Activated CD4-positive, alpha-beta T cell treated with anti-CD3 and anti-CD28 coated beads, Interleukin-2, amount 50 U/mL, for 48 hours (primary cell): ENCODE results near the gene PPM1H.
"Not testable (repeated sequence)": the region's sequence is repeated elsewhere in the genome, so short reads cannot be mapped to it uniquely, and the experiment has no call there.

Source experiments
- DNase-seq, 2 experiments: peaks; one replicate each; pipeline ENCODE4 v3.0.0-alpha.2; 2020

The PPM1H gene

DNA sequence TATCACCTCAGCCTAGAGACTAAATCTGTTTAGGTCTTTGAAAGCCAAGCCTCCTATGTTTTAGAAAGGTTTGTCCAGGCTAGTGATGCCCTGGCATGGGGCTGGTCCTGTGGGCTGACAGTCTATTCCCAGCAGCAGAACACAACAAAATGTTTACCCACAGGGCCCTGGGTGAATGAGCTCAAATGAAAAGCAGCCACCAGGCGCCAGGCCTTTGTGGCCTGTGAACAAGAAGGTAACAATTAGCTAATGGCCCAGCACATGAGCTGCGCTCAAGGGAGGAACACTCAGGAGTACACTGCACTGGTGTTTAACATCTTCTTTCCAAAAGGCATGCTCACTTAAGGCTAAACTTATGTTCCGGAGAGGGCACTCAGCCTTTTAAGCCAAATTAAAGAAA is 266.2 kb downstream of the PPM1H start:
- DNase-seq: no peak

DNA sequence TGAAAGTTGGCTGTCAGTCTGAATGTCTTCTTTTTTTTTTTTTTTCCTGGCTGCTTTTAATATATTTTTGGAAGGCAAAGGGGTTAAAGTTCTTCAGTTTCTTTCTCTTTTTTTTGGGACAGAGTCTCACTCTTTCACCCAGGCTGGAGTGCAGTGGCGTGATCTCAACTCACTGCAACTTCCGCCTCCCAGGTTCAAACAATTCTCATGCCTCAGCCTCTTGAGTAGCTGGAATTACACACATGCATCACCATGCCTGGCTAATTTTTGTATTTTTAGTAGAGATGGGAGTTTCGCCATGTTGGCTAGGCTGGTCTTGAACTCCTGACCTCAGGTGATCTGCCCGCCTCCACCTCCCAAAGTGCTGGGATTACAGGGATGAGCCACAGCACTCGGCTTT is 270.0 kb downstream of the PPM1H start:
- not testable (repeated sequence) for DNase-seq

DNA sequence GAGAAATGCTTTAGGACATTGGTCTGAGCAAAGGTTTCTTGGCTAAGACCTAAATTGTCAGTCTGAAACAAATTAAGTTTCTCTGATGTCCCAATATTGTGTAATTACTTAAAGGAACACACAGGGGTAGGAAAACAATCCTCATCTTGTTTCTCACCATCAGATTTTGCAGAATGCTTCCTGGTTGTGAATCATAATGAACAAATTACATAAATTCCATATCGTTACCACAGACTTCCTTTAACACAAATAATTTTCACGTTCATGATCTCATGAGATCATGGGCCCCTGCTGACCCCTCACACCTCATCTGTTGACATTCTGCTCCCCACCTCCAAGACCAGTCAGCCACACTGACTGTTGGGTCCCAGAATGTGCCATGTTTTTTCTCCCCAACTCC is 274.2 kb downstream of the PPM1H start:
- DNase-seq: no peak

DNA sequence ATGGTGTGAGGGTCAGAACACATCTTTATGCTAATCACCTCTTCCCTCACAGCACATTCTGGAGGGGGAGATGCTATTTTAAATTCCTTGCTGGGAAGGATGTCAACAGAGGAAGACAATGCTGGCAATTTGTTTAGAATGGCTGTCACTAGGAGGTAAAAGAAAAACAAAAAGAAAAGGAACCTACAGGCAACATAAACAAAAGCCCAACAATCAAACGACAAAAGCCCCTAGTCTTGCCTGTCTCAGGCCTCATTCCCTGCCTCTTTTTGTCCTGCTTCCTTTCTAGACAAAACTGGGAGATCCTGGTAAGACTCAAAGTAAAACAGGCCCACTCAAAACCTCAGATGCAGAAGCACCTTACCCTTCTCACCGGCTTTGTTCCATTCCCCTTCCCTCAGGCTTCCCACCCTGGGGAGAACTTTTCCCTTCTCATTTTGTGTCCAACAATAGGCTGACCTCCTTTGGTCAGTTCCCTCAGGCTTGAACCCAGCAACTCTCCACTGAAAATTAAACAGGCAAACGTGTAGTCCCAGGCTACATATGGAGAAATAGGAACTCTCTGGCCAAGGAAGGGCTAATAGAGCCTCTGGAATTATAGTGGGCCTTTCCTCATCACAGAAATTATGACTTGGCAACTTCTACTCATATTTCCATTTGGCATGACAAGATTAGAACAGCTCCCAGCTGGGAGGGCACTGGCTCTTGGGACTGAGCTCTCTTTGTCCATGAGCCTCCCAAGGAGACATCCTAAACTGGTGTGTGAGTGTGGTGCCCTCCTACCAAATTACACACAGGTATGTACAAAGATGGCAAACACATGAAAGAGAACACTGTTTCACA is 275.3 kb downstream of the PPM1H start:
- no peak for DNase-seq

DNA sequence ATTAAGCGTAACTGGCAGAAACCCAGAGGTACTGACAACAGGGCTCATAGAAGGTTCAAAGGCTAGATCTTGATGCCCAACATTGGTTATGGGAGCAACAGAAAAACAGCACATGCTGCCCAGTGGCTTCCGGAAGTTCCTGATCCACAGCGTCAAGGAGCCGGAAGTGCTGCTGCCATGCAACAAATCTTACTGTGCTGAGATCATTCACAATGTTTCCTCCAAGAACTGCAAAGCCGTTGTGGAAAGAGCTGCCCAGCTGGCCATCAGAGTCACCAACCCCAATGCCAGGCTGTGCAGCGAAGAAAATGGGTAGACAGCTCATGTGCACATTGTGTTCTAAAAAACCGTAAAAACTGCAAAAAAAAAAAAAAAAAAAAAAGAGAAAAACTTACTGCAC is 276.0 kb downstream of the PPM1H start:
- no peak for DNase-seq

DNA sequence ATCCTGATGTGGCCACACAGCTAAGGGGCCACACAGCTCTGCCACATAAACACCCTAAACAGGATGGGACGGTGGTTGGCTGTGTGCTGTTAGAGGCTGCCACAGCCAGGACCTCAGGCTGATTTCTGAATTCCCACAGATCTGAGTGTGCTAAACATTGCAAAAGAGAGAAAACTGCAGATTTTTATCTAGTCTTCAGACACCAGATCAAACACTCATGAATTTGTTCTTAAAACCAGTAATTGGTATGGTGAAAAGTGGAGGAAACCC is 277.7 kb downstream of the PPM1H start:
- no peak for DNase-seq

DNA sequence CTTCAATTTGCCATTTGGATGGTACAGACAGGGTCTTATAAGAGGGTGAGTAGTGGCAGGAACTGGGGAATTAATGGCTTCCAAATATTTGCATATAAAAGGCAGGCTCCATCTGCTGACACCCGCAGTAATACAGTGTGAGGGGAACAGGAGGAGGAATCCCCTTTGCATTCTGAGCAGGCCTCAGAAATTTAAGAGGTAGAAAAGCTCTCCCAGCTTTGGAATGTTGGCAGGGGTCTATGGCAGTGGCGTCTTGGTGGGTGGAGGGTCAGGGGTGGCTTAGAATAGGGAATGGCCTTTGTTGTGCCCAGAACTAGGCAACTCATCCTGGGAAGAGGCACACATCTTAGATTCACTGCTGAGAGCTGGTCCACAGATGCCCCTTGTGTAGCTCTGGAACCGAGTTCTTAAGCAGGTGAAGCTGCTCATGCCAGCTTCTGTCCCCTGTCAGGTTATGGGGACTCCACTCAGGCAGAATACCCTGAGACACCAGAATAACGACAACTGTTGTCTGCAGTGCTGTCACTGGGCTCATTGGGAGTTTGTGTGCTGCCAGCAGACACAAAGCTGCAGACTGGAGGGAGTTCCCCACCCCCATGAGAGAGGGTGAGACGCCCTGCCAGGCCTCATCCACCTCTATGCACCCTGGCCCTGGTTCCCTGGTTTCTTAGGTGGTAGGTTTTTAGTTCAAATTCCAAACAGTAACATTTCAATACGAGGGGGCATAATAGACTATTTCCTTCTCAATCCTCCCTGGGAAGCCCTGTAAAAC is 278.2 kb downstream of the PPM1H start:
- DNase-seq: no peak

DNA sequence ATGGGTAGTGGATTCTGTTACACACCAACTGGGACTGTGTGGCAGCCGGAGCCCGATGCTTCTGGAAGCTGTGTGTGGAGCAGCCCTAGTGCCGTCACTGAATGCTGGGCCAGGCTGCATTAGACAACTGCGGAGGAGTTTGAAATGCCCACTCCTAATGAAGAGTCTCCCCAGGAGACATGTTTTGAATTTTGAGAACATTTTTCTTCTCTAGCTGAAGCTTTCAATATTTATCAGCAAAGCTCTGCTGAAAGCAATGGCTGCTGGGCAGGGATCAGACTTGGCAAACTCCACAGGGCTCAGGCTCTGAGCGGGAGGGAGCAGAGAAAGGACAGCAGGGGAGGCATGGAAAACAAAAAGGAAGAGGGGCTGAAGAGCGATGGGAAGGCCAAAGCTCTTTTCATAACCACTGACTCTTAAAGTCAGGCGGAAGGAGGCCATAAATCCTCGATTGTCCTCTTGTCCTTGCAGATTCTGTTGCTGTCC is 279.2 kb downstream of the PPM1H start:
- no peak for DNase-seq

DNA sequence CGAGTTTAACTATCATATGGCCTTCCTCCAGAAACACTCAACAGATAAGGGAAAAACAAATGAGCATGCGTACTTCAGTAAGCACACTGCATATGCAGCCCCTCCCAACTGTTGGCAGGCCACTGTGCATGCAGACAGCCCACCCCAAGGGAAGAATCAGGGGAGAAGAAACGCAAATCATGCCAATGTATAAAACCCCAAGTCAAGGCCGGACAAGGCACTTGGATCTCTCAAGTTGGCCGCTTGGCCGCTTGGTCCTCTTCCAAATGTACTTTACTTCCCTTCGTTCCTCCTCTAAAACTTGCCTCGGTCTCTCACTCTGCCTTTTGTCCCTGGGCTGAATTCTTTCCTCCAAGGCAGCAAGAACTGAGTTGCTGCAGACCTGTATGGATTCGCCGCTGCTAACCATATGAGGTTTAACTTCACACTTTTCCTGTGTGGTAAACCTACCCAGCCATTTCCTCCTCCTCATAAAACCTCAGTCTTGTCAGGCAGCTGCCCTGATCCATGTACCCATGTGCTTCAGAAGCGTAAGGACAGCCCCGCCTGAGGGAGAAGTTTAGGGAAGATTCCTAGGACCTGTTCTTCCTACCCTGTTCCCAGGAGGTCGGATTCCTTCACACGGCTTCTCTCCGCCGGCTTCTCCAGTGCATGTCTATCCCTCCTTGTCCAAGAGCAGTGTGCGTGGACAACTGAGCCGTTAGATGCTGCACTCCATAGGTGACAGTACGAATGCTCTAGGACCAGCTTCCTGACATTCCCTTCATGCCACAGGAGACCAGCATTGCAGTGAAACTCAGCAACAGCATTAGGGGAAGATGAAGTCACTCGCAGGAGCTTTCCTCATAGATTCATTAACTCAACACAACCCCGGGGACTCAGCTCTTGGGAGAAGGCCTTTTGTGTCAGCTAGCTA is 280.4 kb downstream of the PPM1H start:
- no peak for DNase-seq

DNA sequence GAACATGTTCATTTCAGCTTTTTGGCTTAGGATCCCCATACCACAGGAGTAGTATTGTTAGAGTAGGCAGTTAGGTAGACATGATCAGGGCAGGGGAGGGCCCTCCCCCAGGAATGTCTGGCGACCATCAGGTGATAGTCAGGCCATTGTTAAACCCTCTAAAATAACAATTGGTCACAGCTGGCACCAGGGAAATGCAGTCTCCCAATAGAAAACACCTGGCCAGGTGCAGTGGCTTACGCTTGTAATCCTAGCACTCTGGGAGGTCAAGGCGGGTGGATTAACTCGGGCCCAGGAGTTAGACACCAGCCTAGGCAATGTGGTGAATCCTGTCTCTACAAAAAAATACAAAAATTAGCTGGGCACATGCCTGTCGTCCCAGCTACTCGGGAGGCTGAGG is 281.2 kb downstream of the PPM1H start:
- no peak for DNase-seq

DNA sequence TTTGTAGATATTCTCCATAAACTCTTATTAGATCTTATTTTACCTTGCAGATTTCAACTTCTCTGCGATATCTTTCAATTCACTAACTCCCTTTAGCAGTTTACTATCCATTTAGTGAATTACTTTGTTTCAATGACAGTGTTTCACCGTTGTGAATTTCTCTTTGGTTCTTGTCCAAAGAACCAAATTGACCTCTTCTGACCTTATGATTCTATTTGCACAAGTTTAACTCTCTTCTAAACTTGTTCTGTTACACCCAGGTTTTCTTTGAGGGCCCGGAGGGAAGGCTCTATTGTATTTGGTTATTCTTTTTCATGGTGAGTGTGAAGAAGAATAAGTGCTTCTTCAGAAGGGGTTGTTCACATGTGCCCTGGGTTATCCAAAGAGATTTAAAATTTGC is 281.6 kb downstream of the PPM1H start:
- no peak for DNase-seq

DNA sequence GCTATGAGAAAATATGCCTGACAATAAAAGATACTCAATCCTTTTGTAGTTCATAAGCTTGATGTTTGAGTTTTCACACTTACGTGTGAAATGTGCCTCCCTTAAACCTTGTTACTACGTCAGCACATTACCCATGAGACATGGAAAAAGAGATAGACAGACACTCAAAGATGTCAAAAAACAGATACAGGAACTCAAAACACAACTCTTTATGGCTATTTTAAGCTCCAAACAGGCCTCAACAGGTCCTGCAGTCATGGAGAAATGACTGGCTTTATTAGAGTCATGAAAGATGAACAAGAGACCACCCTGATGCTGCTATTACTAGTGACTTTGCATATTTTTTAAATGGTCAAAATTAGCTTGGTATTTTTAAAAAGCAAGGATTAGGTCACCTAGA is 283.8 kb downstream of the PPM1H start:
- no peak for DNase-seq

DNA sequence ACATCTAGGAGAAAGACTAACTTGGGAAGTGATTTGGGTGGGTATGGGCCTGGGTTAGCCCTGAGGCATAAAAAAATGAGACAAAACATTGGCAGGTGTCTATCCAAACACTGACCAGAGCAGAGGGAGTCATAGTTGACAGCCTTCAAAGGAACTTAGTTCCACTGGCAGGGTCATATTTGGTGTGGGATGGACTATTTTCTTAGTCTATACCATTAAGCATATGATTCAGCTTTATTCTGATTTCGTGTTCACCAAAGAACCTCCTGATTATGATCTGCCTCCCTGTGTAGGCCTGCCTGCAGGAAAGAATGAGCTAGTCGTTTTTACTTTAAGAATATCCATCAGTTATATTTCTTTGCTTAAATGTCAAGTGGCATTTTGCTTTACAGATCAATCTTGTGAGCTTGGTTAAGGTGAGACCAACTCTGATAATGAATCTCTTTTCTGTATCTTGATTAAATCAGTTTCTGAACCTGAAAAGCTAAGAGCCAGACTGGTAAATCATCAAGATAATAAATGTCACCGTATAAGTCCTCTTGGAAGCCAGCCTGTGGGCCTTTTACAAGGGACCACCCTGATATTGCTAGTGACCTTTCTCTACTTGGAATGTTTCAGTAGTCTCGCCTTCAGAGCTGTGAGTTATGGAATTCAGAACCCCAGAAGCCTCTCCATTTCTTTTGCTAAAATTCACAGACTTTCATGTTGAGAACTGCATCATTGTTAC is 285.4 kb downstream of the PPM1H start:
- DNase-seq: no peak

DNA sequence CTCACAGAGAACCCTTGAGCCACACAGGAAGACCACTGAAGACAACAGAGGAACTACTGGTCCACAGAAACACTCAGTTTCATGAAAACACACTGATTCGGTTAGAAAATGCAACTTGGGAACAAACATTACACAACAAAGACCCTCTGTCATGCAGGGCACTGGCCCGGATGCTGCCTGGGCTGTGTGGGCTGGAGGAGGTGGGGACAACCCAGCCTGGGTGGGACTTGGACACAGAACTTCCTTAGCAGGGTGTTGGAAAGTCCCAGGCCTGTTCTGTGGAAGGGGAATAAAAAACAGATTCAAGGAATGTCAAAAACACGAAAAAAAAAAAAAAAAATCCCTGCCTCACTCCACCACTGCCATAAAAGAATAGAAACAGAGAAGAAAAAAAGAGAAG is 287.4 kb downstream of the PPM1H start:
- no peak for DNase-seq

DNA sequence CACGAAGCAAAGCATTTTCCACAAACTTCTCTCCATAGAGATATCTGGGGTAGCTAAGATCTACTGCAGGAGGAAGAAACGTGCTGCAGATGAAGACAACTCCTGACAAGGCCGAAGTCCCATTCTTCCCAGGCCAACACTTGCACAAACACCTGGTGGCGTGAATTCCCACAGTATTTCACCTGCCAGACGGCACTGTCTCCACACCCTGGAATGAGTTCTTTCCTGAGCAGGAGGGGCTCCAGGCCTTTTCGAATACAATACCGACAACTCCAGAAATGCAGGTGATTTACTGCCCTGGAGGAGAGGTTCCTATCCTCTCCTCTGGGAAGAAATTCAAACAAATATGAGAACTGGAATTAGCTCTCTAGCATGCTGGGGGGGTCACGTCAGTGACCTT is 288.4 kb downstream of the PPM1H start:
- DNase-seq: no peak

DNA sequence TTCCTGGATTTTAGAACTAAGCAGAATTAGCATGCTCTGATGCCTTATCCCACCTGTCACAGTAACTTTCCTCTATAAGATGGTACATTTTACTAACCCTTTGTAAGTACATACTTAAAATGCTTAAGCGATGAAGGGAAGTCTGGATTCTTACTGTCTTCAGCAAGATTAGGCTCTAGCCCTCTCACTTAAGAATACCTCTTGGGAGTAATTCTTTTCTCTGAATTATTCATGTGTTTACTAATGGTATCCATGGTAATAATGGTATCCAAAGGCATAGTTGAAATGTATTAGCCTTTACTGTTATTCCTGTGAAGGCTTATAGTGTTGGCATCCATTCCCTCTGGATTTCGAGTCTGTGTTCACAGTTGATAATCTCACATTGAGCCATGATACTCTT is 291.5 kb downstream of the PPM1H start:
- no peak for DNase-seq

DNA sequence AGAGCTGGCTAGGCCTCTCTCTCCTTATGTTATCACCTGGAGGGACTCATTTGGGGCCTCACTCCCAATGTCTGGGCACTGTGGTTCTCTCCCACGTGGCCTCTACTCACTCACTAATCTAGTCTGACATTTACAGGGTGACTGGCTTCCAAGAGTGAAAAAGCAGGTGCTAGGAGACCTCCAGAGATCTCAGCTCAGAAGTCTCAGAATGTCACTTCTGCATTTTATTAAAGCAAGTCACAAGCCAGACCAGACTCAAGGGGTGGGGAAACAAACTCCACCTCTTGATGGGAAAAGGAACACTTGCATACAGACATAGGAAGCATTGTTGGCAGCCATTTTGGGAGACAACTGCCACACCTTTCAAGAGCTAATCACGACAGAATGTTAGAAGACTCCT is 292.5 kb downstream of the PPM1H start:
- DNase-seq: no peak

DNA sequence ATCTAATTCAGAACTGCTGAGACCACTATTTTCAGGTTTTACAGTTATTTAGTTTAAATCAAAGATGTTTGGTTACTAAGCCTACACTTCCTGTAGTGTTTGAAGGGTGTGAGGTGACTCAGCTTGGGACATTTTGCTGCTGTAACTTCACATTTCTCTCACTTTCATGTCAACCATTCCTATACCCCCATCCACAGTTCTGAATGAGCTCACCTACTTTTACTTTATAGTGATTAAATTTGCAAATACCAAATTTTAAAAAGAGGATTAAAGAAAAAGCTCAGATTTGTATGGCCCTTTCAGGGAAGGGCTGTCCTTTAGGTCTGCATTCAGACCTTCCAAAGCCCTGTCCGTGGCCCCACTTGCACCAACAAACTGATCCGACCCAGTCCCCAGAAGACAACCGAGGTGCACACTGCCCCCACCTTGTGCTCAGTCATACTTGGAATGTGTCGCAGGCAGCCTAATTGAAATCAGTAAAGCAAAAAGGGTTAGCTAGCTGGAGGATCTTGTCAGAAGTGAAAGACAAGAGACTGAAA is 294.0 kb downstream of the PPM1H start:
- DNase-seq: peak; percentile 40 to 58

DNA sequence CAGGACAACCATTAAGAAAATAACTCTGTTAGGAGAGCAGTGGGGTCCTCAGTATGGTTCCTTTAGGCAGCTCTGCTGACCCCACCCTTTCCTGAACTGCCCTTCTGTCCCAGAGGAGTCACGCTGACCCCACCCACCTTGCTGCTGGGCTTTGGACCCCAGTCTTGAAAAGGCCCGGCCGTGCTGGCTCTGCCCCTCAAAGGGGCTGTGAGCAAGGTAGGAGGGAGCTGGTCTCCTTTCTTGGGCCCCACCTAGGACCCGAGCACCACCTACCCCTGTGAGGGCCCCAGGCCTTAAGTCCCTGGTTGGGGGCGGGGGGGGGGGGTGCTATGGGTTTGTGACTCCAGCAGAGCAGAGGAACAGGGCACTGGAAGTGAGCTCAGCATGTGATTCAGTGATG is 297.3 kb downstream of the PPM1H start:
- no peak for DNase-seq

DNA sequence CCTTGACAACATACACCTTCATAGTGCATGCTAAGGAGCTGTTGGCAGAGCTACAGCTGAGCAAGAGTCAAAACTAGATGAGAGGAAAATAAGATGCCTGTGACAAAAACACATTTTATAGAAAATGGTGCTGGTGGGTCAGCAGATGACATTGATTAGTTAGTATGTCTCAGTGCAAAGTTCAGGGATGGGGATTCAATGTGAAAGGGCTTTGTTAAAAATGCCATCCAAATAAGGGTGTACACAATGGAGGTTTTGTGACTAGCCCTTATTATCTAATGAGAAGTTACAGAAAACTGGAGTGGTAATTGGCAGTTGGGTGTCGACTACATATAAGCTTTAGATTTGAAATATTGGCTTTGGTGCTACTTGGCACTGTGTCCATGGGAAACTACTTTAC is 299.3 kb downstream of the PPM1H start:
- DNase-seq: no peak

DNA sequence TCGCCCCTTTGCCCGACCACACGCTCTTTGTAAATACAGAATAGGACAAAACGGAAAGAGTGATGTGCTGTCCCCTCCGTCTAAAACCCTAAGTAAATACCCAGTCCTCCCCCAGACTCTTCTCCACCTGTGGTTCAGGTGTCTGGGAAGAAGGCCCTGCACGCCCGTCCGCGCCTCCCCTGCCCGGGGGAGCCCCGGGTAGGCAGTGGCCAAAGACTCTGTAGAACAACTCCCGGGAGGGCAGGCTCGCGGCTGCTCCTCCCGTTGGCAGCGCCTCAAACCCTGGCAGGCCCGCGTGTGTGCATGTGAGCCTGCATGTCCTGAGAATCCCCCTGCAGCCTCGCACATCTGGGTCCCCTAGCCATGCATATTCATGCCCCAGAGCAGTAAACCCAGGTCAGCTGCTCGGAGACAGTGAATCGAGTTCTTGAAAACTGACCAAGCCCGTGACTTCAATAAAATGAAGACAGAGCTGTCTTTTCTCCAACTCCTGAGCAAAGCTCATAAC is 302.5 kb downstream of the PPM1H start:
- DNase-seq: peak in 1 of 2 experiments; percentile 14
